Activated CD4-positive, CD25-positive, alpha-beta regulatory T cell treated with anti-CD3 and anti-CD28 coated beads, Interleukin-2, amount 50 U/mL, for 16 hours (primary cell): ENCODE data around the gene SNX15.
"Not testable (repeated sequence)": the region's sequence is repeated elsewhere in the genome, so short reads cannot be mapped to it uniquely, and the experiment has no call there.

Experiments
- DNase-seq: peaks from one replicate; pipeline ENCODE4 v3.0.0-alpha.2; 2020; ENCODE audit warnings: low read depth, low spot score

The SNX15 gene, protein sequence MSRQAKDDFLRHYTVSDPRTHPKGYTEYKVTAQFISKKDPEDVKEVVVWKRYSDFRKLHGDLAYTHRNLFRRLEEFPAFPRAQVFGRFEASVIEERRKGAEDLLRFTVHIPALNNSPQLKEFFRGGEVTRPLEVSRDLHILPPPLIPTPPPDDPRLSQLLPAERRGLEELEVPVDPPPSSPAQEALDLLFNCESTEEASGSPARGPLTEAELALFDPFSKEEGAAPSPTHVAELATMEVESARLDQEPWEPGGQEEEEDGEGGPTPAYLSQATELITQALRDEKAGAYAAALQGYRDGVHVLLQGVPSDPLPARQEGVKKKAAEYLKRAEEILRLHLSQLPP

DNA sequence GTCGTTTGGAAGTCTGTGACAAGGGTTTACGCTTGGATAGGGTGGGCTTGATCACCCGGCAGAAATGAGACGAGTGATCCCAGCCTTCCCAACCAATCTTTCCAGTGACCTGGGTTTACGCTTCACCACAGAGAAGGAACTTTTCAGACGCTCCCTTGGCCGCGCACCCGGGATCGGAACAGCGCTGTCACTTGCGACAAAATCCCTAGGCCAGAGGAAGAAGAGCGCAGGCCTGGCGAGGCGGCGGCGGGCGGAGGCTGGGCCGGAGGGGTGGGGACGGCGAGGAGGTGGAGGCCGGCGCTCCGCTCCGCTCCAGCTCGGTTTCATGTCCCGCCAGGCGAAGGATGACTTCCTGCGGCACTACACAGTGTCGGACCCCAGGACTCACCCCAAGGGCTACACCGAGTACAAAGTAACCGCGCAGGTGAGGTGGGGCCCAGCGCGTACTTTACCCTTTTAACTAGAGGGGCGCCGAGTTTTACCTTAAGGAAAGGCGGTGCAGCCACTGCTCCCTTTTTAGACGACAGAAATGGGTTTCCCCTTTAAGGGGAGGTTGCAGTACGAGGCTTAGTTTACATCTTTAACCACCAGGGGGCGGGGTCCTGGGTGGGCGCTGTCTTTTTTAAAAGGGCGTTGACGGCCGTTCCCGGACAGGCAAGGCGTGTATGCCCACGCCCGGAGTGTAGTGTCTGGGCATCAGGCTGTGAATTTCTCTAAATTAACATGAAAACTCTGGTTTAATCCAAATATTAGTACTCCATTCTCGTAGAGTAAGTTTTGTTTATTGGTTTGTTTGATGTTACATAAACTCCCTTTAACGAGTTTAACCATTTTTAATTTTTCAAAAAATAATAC lies at the start of gene SNX15:
Gene SNX15 (plus strand): TSS at position 227 of the 855 bp plus-strand sequence. CDS start 99 bp downstream, at position 326.
- DNase-seq, result peak; percentile 90

DNA sequence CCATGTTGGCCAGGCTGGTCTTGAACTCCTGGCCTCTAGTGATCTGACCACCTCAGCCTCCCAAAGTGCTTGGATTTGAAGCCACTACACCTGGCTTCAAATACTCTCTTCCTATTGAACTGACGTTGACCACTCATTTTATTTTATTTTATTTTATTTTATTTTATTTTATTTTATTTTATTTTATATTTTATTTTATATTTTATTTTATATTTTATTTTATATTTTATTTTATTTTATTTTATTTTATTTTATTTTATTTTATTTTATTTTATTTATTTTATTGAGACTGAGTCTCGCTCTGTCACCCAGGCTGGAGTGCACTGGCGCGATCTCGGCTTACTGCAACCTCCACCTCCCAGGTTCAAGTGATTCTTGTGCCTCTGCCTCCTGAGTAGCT lies 43.9 kb upstream of the SNX15 start:
- not testable (repeated sequence) for DNase-seq

DNA sequence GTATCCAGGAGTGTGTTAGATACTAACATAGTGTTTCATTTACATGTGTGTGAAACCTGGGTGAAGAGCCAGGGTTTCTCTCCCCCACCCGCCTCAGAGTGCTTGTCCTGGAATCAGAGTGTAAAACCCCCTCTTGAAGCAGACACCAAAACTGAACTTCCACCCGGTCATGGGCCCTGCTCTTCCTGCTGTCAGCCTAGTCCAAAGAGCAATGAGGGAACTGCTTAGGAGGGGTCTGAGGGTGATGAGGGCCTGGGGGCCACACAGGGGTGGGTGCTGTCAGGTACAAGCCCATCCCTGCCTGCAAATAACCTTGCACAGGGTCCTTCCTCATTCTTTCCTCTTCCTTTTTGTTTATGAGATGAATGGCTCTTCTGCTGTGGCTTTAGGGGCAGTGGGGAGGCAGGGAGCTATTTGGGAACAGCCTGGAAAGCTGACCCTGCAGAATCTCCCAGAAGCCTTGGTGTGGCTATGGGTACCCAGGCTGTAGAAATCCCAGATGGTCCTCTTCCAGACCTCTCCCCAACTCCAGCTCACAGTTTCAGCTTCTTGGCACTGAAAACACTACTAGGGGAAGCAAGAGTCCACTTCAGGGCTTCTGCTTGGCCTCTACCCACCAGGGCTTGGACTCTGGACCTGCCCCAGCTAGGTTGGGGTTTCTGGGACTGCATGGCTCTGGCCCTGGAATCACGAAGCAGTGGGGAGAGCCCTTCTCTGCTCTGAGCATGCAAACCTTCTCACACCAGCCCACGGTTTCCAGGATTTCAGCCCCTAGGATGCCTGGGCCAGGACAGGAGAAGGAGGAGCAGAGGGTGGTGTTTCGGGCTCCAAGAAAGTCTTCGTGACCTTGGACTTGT lies 39.0 kb upstream of the SNX15 start:
- DNase-seq, result no peak

DNA sequence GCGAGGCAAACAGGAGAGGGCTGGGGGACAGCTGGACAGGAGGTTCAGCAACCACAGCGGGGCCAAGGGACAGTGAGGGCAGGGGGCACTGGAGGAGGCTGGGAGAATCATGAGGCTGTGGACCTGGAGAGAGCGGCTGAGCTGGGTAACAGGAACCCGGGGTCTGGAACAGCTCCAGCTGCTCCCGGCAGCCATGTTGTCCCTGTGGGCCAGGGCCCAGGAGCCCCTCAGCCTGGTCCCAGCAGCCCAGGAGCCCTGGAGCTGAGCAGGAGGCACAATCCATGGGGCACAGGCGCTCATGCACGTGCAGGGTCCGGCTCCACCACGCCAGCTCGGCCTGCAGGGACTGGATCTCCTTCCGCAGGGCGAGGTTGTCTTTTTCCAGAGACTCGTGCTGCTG lies 37.8 kb upstream of the SNX15 start:
- no peak for DNase-seq

DNA sequence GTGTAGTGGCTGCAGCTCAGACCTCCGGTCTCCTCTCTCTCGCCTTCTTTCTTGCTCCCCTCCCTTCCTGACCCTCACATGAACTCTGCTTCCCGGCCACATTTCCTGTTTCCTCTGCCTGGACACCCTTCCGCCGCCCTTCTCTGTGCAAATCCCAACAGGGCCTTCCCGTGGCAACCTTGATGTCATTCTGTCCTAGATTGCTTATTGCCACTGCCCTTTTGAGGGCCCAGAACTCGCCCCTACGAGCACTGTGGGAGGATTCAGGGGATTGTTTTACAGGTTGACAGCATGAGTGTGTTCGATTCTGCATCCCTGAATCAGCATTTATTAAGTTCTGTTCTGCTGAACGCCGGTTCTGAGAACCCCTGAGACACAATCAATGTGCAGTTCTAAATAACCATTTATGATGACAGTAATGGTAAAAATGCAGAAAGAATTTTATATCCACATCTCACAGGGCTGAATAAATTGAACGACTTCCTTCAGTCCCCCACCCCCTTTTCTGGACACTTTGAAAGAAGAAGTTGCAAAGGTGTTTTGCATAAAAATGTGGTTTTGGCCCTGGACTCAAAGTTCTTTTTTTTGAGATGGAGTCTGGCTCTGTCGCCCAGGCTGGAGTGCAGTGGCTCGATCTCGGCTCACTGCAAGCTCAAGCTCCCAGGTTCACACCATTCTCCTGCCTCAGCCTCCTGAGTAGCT lies 36.9 kb upstream of the SNX15 start:
- no peak for DNase-seq

DNA sequence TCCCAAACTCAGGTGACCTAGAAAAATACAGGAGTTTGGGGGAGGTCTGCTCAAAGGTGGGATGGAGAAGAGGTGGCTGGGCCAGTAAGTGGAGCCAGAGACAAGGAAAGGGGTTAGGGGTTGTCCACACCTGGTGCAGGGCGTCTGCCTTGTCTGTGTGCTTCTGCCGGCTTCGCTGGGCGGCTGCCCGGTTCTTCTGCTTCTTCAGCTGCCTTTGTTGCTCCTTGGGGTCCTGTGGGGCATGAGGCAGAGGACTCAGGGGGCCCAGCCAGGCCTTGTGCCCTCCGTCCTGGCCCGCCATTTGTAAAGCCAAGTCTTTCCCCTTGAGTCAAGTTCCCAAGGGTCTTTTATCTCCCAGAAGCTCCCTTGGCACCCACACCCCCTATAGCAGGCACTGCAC lies 32.9 kb upstream of the SNX15 start:
- DNase-seq, result no peak

DNA sequence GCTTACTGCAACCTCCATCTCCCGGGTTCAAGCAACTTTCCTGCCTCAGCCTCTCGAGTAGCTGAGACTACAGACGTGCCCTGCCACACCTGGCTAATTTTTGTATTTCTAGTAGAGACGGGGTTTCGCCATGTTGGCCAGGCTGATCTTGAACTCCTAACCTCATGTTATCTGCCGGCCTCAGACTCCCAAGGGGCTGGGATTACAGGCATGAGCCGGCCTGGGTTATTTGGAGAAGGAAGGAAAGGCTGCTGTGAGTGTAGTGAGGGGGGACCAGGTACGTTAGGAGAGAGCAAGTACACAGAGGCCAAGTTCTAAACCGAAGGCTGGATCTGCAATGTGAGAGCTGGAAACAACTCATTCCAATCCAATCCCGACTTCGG lies 30.9 kb upstream of the SNX15 start:
- DNase-seq, result no peak

DNA sequence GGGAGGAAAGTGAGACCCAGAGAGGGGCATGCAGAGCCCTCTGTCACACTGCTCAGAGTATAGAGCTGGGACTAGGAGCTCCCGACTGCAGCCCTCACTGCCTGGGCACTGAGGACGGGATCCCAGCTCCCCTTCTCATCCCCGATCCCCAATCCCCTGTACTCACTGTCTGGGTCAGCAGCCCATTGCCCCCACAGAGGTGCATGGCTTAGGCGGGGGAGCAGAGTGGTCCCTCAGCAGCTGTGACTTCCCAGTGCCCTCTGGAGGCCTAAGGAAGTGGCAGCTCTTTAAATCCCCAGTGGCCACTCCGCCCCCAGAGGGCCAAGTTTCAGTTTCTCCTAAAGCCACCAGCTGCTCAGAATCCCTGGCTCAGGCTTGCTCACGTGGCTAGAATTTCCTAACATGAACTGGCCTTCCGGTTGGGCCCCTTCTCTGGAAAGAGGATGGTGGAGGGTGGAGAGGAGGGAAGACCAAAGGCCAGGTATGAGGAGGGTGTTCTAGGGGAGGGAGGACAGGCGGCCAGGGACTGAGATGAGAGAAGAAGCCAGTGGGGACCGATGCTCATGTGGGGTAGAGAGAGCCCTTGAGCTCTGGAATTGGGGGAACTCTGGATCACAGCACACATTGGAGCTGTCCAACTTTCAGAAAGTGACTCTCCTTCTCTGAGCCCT lies 30.4 kb upstream of the SNX15 start, which contains the start of gene BATF2:
Gene BATF2 (minus strand): TSS at position 262 of the 671 bp plus-strand sequence. CDS start 57 bp downstream, at position 205.
- DNase-seq, result no peak

DNA sequence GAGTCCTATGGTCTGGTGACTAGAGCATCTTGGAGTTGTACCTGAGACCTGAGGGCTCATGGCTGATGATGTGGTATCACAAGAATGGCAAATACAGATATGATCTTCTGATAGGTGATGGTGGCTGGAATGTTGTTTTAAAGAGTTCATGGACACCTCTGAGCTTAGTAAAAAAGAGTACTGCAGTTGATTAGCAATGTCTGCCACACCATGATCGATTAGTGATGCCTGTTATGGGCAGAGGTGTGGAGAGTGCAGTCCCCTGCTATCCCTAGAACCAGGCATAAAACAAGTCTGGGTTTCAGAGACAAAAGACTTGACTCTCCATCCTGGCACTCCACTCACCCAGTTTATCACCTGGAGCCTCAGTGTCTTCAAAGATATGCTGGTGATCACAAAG lies 29.1 kb upstream of the SNX15 start:
- no peak for DNase-seq

DNA sequence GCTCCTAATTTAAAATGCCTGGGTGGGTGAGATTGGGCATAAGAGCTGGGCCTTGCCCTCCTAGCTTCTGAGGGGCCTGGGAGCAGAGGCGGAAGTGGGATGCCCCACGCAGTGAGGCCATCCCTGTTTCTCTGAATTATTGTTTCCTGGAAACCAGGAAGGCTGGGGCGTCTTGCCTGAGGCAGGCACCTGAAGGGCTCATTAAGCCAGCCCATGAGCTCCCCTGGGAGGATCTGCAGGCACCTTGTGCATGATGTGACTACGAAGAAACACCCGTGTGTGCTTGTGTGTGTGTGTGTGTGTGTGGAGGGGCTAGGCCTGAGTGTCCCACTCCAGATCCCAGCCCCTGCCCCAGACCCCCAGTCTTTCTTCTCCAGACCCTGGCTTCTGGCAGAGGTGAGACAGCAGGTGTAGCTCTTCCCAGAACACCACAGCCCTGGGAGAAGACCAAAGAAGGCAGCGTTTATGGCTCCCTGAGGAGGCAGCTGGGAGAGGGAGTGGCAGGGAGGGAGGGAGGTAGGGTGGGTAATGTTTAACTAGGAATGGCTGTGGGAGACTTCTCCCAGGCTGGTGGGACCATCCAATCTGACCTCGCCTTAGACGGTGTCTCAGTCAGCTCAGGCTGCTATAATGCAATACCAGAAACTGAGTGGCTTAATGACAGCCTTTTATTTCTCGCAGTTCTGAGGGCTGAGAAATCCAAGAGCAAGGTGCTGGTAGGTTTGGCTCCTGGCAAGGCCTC lies 28.4 kb upstream of the SNX15 start:
- DNase-seq, result no peak

DNA sequence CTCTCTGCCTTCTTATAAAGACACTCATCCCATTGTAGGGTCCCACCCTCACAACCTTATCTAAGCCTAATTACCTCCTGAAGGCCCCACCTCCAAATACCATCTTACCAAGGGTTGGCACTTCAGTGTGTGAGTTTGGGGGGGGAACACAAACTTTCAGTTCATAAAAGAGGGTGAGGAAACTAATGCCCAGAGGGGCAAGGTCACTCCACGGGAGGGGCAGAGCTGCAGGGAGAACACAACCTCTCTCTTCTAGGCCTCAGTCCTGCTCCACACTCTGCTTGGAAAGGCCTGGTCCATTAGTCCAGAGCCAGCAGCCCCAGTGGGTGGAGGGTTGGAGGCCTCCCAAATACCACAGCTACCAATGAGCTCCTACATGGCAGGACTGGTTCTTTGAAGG lies 27.8 kb upstream of the SNX15 start:
- DNase-seq, result no peak

DNA sequence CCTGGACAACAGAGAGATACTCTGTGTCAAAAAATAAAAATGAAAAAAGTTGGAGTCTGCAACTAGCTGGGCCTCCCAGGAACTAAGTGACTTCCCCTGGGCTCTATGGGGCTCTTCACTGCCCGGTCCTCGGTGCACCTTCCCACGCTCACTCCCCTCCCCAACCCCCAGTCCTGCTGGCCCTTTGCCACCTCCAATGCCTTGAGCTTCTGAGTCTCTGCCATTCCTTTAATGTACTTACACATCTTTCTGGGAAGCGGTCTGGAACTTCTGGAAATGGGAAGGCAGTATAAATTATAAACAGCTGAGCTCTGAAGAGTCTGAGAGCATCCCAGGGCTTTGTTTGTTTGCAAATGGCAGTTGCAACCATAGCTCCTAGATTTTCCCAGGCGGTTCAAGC lies 24.5 kb upstream of the SNX15 start:
- no peak for DNase-seq

DNA sequence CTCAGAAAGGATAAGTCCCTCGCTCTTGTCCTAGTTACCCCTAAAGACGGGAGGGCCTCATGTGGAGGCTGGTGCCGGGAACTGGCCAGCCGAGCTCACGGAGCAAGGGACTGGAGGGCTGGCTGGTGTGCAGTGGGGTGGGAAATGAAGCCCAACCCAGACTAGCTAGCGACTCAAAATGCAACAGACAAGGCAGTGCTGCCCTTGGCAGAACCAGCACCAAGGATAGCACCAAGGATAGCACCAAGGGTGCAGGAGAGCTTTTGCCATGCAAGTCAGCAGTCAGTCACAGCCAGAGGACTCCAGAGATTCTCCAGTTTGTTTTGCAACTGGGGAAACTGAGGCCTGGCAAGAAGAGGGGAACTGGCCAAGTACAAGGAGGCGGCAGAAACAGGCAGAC lies 24.0 kb upstream of the SNX15 start:
- no peak for DNase-seq

DNA sequence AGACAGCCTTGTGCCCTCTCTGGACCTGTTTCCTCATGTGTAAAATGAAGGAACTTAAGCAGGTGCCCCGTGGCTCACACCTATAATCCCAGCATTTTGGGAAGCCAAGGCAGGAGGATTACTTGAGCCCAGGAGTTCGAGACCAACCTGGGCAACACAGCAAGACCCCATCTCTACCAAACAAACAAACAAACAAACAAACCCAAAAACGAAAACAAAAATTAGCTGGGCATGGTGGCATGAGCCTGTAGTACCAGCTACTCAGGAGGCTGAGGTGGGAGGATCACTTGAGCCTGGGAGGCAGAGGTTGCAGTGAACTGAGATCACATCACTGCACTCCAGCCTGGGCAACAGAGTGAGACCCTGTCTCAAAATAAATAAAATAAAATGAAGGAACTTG lies 23.3 kb upstream of the SNX15 start:
- DNase-seq, result not testable (repeated sequence)

DNA sequence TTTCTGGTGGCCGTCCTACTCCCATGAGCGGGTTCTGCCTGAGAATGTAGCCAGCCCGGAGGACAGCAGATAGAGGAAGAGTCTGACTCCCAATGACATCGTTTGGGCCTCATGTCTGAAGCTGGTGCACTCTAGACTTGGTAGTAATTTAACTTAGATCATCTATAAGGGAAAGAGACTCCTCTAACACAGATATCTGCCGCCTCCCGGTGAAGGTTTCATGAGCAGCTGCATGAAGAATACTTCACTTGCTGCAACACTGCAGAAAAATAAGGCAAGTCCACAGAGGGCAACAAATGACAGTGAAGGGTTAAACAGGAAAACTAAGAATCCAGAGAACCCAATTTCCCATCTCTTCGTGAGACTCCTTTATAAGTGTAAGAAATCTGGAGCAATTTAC lies 19.2 kb upstream of the SNX15 start:
- no peak for DNase-seq

DNA sequence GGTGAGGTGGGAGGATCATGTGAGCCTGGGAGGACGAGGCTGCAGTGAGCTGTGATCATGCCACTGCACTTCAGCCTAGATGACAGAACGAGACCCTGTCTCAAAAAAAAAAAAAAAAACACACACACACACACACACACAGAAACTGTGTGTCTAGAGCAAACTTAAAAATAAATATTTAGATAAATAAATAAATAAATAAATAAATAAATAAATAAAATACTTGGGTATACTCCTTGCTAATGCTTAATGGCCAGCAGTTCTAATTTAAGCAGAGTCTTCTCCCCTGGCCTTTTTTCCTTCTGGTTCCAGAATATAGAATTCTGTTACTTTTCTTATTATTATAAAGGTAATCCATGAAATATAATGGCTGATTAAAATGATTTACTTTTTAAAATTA lies 18.4 kb upstream of the SNX15 start:
- no peak for DNase-seq

DNA sequence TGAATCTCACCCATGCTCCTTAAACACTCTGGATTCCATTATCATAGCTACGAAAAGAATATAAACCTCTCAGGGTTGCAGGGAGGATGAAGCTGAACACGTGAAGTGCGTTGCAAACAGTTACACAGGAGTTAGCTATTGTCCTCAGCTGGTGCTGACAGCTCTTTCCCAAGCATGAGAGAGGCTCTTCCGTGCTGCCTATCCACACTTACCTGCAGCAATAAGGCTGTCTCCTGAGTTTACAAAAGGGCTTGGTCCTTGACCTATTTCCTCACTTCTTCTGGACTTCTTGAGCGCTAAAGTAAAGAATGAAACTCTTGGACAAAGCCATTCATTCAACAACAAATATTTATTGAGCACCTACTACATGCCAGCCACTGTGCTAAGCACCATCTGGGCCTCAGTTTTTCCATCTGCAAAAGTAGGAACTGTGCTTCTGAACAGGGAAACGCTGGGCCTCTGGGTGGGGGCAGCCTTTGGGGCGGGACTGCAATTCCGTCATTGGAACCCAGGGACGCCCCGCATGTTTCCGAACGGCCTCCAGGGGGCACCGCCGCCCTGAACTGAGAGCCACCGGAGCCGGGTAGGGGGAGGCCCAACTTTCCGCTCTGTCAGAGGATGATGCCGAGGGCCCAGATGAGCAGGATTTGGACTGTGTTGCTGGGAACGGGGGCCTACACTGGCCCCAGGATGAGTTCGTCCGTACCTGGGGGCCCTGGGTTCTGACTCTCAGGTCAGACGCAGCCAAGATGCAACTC lies 13.9 kb upstream of the SNX15 start:
- DNase-seq, result peak; percentile 80

DNA sequence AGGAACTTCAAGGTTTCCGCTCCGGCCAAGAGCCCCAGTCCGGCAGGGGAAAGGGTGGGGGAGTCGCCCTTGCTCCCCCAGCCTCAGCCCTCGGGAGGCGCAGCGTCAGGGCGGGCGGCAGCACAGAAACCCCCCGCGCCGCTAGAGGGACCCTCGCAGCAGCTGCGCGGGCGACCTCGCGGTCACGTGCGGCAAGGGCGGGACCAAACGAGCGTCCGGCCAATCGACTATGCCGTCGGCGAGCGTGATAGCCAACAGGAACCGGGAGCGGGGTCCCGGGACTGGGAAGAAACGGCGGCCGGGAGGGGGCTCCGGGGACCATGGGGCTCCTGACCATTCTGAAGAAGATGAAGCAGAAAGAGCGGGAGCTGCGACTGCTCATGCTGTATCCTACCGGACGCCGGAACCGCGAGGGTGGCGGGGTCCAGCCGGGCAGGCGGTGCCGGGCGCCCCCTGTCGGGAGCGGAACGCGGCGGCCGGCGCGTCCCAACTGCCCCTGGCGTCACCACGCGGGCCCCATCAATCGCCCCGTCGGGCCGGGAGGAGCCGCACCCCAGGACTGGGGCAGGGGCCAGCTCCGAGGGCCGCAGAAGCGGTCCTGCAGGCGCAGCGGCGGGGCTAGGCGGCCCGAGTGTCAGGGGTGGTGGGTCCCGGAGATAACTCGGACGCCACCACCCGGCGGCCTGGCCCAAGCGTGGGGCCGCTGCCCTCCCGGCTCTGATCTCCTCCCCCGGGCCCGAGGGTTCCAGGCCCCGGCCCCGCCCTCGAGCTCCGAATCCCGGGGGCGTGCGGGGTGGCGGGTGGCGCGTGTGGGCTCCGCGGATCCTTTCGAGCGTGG lies 13.1 kb upstream of the SNX15 start, which contains the start of gene ARL2:
Gene ARL2 (plus strand): TSS at position 273 of the 838 bp plus-strand sequence. CDS start 48 bp downstream, at position 321.
- peak; percentile 63 for DNase-seq
